ENCODE measurements around the gene IKBKG.
A peak's percentile ranks its signal among the peaks of the same experiment; 100 is the strongest.
"Not testable (repeated sequence)": the region's sequence is repeated elsewhere in the genome, so short reads cannot be mapped to it uniquely, and the experiment has no call there.

IKBKG gene

DNA sequence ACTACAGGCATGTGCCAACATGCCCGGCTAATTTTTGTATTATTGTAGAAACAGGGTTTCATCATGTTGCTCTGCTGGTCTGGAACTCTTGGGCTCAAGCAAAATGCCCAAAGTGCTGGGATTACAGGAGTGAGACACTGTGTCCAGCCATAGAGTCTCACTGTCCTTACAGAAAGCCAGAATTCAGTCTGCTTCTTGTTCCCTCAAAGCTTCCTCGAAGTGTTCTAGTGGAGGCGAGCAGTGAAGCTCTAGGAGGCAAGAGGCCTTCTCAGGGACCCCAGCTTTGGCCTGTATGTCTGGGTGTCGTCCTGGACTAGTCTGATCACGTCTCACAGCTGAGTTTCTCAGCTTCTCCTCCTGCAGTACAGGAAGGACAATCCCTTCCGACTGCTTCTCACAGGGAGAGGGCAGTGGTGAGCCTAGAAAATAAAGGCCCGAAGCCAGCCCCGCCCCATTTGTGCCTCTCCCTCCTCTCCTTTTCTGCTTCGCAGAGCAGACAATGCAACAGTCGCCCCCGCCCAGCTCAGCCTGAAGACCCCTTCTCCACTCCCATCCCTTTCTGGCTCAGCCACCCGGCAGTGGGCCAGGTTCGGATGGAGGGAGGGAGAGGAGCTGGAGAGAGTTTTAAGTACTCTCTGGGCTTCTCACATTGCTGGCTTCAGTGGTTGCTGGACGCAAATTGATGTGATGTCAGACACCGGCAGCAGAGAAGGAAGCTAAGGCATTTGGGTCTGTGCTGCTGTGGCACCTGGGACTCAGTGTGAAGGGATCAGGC, 20.3 kb upstream of the IKBKG start:
- DNase-seq: peak; percentile 79

DNA sequence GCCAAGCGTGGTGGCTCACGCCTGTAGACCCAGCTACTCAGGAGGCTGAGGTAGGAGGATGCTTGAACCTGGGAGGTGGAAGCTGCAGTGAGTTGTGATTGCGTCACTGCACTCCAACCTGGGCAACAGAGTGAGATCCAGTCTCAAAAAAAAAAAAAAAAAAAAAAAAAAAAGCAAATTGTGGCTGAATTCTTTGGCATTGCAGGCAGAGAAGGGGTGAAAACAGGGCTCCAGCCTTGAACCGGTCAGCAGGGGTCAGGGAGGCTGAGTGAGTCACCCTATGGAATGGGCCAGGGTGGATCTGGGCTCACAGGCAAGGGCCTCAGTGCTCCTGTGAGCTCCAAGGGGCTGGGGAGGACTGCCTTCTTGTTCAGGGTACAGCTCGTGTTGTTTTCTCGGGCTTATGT, 18.2 kb upstream of the IKBKG start:
- DNase-seq: no peak

DNA sequence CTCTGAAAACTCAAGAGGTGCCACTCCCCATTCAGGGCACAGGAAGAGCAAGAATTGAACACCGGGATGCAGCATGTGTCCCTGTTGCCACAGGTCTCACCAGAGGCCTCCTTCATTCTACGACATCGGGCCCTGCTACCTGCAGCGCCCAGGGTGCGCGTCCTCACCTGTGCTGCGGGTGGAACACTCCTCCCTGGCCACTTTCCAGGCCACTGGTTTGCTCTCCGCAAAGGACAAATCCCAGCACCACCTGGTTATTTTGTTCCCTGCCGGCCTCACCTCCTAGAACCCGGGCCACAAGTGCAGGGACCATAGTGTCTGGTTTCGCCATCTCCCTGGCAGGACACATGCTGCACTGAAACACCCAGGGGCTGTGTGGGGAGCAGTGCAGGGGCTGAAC, 17.1 kb upstream of the IKBKG start:
- DNase-seq: no peak

DNA sequence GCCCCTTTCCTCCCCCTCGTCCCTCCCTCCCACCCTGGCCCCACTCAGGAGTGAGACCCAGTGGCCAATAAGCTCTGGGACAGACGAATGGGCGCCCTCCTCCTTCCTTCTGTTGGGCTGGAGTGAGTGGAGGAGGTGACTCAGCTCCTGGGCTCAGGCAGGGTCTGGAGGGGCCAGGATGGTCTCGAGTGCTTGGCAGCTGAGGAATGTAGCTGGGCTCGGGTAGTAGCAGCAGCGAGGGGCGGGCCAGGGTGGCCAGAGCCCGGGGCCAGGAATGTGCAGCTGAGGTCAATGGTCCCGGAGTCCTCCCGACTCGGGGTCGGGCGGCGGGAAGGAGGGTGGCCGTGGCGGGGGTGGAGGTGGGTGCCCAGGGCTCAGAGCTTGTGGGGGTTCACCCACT, 15.8 kb upstream of the IKBKG start:
- no peak for DNase-seq

DNA sequence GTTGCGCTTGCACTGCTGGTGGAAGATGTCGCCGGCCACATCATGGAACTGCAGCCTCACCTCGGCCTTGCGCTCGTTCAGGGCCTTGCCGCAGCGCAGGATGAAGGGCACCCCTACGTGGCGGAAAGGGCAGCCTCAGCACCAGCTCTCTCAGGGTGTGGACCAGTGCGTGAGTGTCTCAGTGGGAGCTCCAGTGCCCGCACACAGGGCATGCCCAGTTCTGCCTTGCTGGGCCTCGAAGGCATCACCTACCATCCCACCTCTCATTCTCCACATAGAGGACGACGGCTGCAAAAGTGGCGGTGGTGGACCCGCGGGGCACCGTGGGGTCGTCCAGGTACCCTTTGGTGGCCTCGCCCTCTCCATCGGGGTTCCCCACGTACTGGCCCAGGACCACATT, 14.7 kb upstream of the IKBKG start:
- no peak for DNase-seq

DNA sequence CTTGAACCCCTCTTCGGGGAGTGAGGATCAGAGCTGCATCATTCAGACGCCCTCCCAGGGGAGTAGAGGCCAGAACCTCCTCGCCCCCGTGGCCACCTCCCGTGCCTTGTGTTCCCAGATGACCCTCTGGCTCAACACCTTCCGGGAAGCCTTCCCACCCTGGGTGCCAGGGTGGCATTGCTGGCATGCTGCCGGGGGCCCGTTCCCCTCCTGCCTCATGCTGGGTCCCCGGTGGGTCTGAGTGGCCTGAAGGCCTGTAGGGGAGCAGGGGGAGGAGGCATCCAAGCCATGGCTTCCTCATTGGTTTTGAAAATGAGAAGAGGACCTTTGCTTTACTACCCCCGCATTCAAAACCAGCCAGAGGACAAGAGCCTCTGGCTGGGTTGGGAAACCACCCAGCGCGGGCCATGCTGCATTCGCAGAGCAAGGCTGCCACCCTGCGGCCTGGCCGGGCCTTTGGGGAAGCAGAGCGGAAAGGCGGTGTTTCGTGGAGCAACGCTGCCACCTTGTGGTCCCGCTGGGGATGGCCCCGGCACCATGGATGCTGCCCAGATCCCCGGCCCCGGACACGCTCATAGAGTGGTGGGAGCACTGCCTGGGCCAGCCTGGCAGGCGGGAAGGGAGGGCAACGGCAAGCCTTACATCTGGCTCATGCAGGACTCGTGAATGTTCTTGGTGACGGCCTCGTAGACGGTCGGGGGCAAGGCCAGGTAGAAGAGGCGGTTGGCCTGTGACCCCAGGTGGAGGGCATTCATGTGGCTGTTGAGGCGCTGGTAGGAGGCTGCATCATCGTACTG, 12.7 kb upstream of the IKBKG start:
- DNase-seq: peak; percentile 71

DNA sequence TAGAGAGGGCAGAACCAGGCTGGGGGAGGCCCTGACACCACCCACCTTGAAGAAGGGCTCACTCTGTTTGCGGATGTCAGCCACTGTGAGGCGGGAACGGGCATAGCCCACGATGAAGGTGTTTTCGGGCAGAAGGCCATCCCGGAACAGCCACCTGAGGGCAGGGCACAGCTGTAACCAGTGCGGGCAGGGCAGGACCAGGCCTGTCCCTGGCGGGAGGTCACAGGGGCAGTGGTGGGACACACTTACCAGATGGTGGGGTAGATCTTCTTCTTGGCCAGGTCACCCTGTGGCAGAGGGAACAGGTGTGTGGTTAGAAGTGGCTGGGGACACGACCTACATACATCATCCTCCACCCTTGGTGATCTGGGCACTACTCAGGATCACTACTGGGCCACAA, 11.5 kb upstream of the IKBKG start:
- no peak for DNase-seq

DNA sequence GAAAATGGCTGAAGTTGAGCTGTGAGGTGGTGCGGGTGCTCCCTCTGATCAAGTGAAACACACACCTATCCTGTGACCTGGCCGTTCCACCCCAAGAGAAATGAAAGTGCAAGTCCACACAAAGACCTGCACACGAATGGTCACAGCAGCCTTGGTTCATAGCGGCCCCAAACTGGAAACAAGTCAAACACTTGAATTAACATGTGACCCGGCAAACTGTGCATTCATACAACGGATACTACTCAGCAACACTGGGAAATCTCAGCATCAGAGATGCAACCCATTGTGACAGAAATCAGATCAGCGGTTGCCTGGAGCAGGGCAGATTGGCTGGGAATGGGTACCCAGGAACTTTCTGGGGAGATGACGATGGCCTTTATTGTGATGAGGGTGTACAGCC, 8.3 kb upstream of the IKBKG start:
- DNase-seq: no peak

DNA sequence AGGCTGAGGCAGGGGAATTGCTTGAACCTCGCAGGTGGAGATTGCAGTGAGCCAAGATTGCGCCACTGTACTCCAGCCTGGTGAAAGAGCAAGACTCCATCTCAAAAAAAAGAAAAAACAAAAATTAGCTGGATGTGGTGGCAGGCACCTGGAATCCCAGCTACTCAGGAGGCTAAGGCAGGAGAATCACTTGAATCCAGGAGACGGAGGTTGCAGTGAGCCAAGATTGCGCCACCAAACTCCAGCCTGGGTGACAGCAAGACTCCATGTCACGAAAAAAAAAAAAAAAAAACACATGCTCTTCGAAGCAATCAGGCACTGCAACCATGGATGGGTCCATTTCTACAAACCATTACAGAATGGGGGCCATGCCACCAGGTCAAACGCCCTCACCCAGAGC, 7.1 kb upstream of the IKBKG start:
- DNase-seq: not testable (repeated sequence)

DNA sequence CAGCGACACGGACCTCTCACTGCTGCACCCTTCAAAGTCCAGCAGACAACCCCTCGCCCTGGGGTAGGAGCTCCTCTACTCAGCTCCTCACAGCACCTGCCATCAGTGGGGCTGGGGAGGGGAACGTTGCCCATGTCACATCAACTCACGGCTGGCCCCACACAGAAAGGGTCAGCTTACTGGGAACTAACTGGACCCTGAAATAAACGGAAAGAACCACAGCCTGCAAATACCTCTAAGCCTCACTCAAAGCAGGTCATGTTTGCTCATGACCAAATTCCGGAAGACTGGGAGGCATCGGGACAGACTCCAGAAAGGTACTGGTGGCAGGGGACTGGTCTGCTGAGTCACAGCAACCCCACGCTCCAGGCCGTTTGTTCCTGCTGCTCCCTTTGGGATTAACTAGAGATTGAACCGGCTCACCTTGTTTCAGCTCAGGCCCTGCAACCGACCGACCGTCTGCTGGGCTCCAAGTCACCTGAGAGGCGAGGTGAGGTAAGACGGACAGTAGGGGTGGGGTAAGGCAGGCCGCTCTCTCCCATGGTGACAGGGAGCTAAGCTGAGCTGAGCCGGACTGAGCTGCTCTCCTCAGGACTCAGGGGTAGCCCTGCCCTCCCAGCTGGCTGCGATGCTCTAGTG, 6.4 kb upstream of the IKBKG start:
- no peak for DNase-seq

DNA sequence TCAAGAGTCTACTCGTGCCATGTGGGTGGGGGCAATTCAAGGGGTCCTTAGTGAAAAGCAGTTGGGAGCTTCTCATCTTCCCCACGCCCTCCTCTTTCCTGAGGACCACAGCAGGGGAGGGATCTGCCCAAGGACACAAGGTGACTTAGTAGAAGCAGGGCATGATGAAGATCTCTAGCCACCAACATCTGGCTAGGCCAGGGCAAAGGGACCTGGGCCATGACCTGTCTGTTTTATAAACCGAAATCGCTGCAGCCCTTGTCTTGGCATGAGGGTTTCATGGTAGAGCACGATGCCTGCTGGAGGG, 5.9 kb upstream of the IKBKG start:
- DNase-seq: no peak

DNA sequence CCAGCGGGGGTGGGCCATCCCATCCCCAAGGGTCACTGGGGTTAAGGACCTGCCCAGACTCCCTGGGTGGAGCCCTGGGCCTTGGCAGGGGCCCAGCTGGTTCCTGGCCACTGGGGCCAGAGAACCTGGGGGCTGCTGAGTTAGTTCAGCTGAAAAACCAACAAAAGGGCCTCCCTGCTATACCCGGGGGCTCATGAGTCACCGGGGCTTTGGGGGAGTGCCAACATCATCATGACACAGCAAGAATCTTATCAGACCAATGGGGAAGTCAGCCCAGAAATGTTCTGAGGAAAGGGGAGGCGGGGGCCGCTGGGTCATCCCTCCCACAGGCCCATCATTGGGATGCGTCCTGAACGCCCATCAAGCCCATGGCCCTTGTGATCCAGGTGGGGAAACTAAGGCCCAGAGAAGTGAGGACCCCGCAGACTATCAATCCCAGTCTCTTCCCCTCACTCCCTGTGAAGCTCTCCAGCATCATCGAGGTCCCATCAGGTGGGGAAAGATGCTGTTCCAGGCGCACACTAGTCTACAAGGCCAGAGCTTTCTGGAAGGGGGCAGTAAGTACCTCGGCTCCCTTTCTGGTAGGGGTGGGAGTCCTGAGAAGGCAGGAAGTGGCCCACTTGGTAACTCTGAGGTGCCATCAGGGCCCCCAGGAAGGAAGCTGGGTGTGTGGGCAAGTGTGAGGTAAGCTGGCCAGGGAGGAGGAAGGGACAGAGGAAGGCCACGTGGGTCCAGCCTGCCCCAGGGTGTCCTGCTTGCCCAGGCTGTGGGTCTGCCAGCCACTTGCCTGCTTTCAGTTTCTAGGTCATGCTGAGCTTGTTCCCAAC, 5.3 kb upstream of the IKBKG start:
- DNase-seq: no peak

DNA sequence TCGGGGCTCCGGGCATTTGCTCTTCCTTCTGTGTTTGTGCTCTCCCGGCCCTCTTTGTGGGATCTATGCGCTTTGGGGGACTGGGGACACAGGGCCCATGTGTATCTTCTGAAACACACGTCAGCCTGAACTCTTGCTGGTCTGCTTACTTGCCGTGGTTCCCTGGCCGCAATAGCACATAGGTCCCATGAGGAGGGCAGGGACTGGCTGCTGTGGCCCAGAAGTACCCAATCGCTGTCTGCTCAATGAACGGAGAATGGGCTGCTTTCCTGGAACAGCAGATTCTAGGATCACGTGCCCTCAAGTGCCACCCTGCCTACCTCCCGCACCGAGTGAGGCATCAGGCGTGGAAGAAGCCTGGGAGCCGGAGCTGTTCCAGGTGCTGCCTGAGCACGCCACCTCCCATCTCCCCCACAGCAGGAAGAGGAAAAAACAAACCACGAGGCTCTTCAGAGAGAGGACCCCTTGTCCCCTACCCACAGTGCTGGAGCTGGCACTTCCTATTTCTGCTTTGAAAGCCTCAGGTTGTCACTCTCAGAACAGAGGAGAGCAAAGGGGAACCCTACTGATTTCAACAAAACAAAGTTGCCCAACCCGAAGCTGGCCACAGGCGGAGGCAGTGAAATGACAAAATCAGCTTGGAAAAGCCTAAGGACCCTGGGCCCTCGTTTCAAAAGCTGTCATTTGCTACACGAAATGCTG, 4.5 kb upstream of the IKBKG start:
- DNase-seq: no peak

DNA sequence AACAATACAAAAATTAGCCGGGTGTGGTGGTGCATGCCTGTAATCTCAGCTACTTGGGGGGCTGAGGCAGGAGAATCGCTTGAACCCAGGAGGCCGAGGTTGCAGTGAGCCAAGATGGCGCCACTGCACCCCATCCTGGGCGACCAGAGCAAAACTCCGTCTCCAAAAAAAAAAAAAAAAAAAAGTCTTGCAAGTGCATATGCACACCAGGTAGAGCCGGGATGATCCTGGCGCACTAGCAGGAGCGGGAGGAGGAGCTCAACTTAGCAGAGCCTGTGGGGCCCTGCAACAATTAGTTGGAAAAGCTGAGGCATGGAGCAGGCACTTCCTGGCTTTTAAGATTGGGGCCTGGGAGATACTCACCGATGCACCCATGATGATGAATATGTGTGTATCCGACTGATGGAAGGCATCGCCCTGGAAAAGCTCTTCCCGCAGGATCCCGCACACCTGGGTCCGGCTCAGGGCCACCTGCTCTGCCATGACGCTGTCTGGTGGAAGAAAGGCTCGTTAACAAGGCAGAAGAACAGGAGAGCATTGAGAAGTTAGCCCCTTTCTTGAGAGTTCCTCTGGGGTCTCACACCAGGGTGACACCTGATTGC, 1.6 kb upstream of the IKBKG start:
- no peak for DNase-seq

DNA sequence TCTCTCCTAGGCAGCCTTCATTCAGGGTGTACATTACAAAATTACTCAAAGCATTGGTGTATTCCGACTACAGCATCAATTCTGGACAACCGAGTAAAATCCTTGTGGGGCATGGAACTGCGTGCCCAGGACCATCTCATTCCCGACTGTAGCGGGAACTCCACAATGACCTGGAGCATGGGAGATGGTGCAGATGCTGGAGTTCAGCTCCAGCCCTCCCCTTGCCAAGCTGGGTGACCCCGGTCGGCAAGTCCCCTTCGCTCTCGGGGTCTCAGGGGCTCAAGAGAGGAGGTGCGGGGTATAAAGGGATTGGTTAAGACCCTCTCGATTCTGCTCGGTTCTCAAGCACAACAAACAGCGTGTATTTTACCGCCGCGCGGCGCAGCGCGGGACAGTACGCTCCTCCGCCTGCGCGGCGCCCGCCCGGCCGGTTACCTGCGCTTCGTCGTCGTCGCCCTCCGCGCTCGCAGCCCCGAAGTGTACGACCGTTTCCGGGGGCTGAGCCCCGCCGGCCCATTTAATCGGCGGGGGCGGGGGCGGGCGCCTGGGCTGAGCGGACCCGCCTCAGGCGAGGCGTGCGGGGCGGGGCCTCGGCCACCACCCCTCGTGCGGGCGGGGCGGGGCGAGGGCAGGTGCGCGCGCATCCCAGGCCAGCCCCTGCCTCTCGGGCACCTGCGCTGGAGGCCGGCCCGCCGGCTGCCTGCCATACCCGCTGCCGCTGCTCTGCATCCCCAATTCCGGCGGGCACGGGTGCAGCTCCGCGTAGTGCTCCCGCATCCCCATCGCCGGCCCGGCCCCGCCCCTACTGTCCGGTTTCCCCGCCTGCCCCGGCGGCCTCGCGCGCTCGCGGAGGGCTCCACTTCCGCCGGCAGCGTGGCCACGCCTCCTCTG, 821 bp upstream of the IKBKG start, which contains the start of gene G6PD:
TSS of gene G6PD (minus strand) at position 493 of the 891 bp plus-strand sequence. CDS start 691 bp downstream, outside the sequence.
- DNase-seq: peak; percentile 79

DNA sequence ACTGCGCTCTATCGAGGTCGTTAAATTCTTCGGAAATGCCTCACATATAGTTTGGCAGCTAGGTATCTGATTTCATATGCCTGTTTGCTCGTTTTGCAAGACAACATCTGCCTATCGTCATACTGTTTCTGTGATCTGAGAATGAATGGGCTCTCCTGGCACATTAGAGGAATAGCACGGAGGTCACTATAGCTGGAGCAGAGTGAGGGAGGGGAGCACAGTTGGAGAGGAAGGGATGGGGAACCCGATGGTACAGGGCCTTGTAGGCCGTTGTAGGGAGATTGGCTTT, 552 bp downstream of the IKBKG start:
- no peak for DNase-seq

DNA sequence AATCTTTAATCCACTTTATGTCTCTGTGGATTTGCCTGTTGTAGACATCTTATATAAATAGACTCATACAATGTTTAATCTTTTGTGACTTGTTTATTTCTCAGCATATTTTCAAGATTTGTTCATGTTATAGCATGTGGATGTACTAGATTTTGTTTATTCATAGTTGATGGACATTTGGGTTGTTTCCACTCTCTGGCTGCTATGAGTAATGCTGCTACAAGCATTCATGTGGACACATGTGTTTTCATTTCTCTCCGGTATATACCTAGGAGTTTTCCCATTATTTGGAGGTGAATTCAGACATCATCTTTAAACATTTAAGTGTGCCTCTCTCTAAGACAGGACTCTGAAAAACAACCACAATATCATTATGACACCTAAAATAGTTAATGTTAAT, 2.3 kb downstream of the IKBKG start:
- DNase-seq: no peak

DNA sequence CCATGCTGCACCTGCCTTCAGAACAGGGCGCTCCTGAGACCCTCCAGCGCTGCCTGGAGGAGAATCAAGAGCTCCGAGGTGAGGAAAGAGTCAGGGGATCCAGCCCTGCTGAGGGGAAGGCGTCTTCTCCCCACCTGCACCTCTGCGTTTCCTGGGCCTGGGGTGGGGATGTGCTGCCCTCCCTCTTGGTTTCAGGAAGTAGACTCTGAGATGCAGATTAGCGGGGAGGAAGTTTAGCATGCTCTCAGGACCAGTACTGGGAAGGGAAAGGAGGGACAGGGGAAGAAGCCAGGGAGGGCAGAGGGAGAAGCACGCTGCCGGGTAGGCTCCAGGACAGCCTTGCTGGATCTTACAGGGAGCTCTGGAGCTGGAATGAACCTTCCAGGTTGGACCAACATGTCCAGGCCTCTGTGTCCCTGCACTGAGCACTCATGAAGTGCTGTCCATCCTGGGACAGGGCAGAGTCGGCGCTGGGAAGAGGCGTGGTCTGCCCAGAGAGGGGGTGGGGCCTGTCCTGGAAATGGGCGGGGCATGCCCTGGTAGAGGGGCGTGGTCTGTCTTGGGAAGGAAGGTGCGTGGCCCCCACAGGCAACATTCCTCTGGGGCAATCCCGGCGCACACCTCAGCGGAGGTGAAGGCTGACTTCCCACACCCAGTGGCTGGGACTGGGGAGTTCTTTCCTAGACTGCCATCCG, 4.8 kb downstream of the IKBKG start:
- DNase-seq: not testable (repeated sequence)

DNA sequence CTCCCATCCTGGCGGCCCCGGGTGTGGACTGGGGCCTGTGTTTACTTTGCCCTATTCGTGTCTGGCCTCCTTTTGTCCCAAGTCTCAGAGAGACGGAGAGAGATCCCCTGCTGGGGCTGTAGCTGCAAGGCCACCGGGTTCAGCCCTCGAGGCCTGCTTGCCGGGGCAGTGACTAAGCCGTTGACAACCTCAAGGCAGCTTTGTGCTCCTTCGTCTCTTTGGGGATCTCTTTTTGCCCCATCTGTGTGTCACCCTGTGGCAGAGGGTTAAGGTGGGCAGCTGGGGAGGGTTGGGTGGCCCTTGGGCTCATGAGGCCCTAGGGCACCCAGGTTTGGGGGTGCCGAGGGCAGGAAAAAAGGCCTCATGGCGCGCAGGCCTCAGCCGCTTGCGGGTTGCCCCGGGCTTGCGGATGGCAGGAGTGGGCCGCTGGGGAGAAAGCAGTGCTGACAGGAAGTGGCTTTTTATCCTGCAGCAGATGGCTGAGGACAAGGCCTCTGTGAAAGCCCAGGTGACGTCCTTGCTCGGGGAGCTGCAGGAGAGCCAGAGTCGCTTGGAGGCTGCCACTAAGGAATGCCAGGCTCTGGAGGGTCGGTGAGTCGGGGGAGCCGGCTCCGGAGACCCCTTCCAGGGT, 10.8 kb downstream of the IKBKG start:
- not testable (repeated sequence) for DNase-seq

DNA sequence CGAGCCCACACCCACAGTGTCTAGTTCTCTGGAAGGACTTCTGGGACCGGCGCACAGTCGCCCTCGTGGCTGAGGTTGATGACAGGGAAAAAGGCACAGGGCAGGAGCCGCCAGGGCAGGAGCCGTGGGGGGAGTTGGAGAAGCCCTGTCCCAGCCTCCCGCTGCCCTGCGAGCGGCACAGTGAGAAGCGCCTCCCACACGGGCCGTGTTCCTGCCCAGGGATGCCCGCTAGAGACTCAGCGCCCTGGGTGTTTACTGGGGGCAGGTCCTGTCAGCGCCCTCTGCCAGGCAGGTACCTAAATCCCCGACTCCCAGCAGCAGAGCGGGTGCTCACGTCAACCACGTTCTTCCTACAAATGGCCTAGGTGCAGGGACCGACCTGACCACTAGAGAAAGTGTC, 11.5 kb downstream of the IKBKG start:
- DNase-seq: not testable (repeated sequence)
